Measurements from ENCODE around the gene PRDM13.

- TF ChIP-seq NFIC (IDR thresholded peaks at IDR 0.05), result no peak
- TF ChIP-seq ZBTB7A (IDR thresholded peaks at IDR 0.05; ENCODE audit: low read depth), result no peak
- TF ChIP-seq CEBPB (IDR thresholded peaks at IDR 0.05), result no peak
Measured at GRCh38 chr6:99563056-99563723, 43.4 kb upstream of the PRDM13 start.

Measured in Ishikawa (cell line).